Dendritic cell treated with granulocyte-macrophage colony-stimulating factor and Interleukin-4, amounts not matched to agents 40 ng/mL and 50 ng/mL, for 4 days (primary cell): ENCODE results near the gene PPP3R2.

Experiments
- H3K27ac Mint-ChIP-seq: one replicate; pipeline ENCODE4 v1.8.0; 2022; ENCODE audit warnings: mild to moderate bottlenecking, mixed read lengths
- H3K27me3 Mint-ChIP-seq: one replicate; pipeline ENCODE4 v1.8.0; 2022; ENCODE audit warnings: mild to moderate bottlenecking, mixed read lengths
- H3K36me3 Mint-ChIP-seq: one replicate; pipeline ENCODE4 v1.8.0; 2022; ENCODE audit warnings: low read depth, mixed read lengths
- H3K4me1 Mint-ChIP-seq: one replicate; pipeline ENCODE4 v1.8.0; 2022; ENCODE audit warnings: low read depth, mixed read lengths
- H3K4me3 Mint-ChIP-seq: one replicate; pipeline ENCODE4 v1.8.0; 2022; ENCODE audit warnings: mild to moderate bottlenecking, moderate library complexity, mixed read lengths
- H3K9me3 Mint-ChIP-seq: one replicate; pipeline ENCODE4 v1.8.0; 2022; ENCODE audit warnings: mixed read lengths
- intact Hi-C: fragments of 100-400 bp; cut with micrococcal nuclease; formaldehyde crosslinking; loops from one replicate; pipeline ENCODE4 v1.15.0; 2022

Gene PPP3R2, protein sequence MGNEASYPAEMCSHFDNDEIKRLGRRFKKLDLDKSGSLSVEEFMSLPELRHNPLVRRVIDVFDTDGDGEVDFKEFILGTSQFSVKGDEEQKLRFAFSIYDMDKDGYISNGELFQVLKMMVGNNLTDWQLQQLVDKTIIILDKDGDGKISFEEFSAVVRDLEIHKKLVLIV

DNA sequence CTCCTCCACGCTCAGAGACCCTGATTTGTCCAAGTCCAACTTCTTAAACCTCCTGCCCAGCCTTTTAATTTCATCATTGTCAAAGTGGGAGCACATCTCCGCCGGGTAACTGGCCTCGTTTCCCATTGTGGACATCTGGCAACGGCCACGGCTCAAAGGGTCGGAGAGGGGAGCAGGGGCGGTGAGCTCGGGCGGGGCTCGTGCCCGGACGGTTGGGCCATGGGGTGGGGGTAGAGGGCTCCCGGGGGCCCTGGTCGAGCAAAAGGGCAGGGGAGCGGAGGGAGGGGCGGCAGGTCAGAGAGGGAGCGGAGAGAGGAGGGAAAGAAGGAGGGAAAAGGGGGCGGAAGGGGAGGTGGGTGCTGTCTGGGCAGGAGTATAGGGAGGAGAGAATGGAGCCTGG lies at the start of gene PPP3R2:
Gene PPP3R2 (minus strand): TSS at position 174 of the 400 bp plus-strand sequence. CDS start 48 bp downstream, at position 126.
- Mint-ChIP-seq H3K9me3 (no peaks in the 10 kb centered on the region), H3K4me3 (no peak within 1 kb of the TSS), H3K36me3 (no peaks in the 10 kb centered on the region), H3K27me3 (peaks cover 5% of the 10 kb centered on the region), H3K4me1 (no peaks in the 10 kb centered on the region), H3K27ac (no peak within 1 kb of the TSS)
- intact Hi-C loops = no loop called here

DNA sequence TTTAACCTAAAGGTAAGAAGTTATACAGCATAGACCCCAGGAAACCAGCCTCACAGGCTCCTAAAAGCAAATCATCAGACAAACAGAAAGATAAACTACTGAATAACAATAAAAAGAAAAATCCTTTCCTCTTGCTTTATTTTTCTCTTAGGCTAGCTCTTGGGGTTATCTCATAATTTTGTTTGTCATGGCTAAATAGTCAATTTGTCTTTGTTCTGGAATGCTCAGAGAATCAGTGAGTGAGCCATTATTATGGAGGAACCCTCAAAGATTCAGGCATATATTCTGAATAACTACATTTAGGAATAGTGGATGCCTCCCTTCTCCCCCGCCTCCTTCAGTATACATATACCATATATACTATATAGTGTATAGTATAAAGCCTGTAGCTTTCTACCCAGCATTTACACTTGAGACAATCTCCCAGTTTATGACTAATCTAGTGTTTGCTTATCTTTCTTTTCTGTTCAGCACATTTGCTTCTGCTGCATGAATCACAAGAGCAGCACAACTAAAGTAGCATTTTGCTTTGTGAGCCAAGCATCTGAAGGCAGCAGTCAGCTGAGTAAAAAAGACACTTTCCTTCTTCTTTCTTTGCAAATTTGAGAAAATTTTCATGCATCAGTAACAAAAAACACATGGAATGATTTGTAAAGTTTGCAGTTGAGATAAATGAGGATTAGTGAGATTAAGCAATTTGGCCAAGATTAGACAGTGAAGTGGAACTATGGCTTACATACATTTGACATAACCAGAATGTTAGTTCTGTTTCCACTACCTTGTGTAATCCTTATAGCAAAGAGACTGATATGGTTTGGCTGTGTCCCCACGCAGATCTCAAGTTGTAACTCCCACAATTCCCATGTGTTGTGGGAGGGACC lies 45.3 kb upstream of the PPP3R2 start:
- Mint-ChIP-seq H3K4me1 (peaks cover 9% of the 10 kb centered on the region), H3K27ac (no peak overlapping the region)
- intact Hi-C loops = no loop called here

DNA sequence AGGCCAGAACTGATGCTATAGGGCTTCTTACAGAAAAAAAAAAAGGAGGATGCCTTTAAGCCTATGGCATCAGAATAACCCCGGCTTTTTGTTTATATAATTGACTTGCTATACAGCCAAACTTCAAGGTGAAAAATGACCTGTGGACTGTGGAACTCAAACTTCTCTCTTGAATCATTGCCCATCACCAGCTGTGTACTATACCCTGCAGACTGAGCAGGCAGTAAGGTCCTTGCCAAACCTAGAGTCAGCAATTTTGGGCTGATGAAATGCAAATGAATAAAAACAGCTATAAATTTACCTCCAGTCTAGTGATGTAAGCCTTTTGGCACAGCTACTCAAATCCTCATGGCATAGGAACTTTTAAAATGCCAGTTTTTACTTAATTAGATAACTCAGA lies 44.5 kb upstream of the PPP3R2 start:
- Mint-ChIP-seq H3K9me3 (no peaks in the 10 kb centered on the region), H3K27ac (no peak overlapping the region), H3K4me1 (peaks cover 9% of the 10 kb centered on the region), H3K27me3 (no peaks in the 10 kb centered on the region), H3K4me3 (no peak overlapping the region), H3K36me3 (no peaks in the 10 kb centered on the region)
- intact Hi-C loops = no loop called here

More for the DNA sequence above, 45.3 kb upstream of the PPP3R2 start:
- Mint-ChIP-seq H3K4me3 (no peak overlapping the region), H3K9me3 (no peaks in the 10 kb centered on the region), H3K36me3 (no peaks in the 10 kb centered on the region), H3K27me3 (no peaks in the 10 kb centered on the region)

DNA sequence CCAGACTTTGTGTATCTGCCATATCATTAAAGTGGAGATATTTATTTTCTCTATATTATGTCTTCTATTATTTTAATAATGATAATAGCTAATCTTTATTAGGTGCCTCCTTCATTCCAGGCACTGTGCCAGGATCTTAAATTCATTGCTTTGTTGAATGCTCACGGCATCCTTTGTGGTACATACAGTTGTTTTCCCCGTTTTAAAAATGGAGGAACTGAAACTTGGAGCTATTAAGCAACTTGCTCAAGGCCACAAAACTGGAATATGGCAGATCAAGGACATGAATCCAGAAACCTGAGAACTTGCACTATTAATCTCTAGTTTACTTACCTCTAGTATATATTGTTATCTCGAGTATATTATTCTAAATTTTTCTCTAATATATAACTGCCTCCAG lies 41.5 kb upstream of the PPP3R2 start:
- H3K4me1 Mint-ChIP-seq = peaks cover 4% of the 10 kb centered on the region
- H3K4me3 Mint-ChIP-seq = no peak overlapping the region
- intact Hi-C loops = no loop called here
- H3K36me3 Mint-ChIP-seq = no peaks in the 10 kb centered on the region
- H3K9me3 Mint-ChIP-seq = no peaks in the 10 kb centered on the region
- no peak overlapping the region for H3K27ac Mint-ChIP-seq
- H3K27me3 Mint-ChIP-seq = no peaks in the 10 kb centered on the region

DNA sequence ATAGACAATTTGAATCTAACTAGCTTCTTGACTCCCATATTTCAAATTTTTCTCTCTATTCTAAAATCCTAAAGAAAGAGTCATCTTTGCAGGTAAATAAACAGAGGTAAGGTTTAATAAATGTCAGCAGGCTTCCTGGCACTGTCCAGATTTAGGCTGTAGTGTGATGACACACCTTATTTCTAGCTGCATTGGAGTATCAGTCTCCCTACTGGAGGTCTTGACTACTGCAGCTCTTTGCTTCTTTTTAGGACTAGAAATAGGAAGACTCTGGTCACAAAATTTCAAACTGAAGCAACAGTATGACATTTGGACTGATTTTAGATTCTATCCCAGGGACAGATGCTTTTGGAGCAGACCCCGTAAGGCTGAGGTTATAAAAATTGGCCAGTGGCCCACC lies 40.7 kb upstream of the PPP3R2 start:
- no peaks in the 10 kb centered on the region for H3K9me3 Mint-ChIP-seq
- H3K27me3 Mint-ChIP-seq = no peaks in the 10 kb centered on the region
- peaks cover 4% of the 10 kb centered on the region for H3K4me1 Mint-ChIP-seq
- no peaks in the 10 kb centered on the region for H3K36me3 Mint-ChIP-seq
- H3K27ac Mint-ChIP-seq = no peak overlapping the region
- no peak overlapping the region for H3K4me3 Mint-ChIP-seq
- intact Hi-C loops = no loop called here

DNA sequence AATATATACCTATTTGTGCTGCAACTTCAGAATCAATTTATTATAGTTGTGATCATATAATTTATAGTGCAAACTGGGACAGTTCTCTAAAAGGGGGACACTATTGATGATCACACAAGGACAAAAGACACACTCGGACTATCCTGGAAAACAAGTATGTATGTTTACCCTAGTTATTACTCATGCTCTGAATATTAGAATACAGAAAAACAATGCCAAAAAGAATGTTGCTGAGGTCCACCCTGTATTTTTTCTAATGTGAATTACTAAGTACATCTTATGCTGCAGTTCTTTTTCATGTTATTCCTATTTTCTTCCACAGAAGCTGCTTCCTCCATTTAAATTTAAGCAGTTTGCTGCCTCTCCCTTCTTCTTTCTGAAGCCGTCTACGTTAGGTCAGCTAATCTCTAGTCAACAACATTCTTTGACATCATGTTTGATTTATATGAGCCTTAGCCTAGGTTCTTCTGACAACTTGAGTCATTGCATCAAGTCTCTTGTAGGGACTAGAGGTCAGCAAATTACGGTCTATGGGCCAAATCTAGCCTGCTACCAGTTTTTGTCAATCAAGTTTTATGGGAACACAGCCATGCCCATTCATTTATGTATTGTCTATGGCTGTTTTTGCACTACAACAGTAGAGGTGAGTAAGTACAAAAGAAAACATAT lies 40.1 kb upstream of the PPP3R2 start:
- Mint-ChIP-seq H3K27ac (no peak overlapping the region), H3K27me3 (no peaks in the 10 kb centered on the region), H3K4me1 (peaks cover 4% of the 10 kb centered on the region), H3K4me3 (no peak overlapping the region), H3K36me3 (no peaks in the 10 kb centered on the region), H3K9me3 (no peaks in the 10 kb centered on the region)
- intact Hi-C loops = no loop called here

DNA sequence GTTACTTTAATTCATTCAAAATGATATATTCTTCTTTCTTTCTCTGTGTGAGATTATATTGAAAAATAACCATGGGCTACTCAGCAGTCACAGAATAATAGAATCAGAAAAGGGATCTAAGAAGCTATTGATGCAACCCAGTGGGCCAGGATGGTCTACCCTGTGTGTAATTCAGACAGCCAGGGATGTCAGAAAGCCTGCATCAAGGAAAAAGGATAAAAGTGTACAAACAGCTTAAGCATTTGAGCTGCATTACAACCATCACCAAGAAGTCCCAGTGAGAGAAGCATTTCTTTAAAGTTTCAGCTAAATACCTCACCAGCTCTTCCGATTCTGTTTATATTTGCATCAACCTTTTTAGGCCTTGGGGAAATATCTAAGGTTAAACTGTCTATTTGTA lies 37.8 kb upstream of the PPP3R2 start:
- Mint-ChIP-seq H3K27ac (no peak overlapping the region), H3K9me3 (no peaks in the 10 kb centered on the region), H3K36me3 (no peaks in the 10 kb centered on the region), H3K4me1 (peaks cover 9% of the 10 kb centered on the region), H3K27me3 (no peaks in the 10 kb centered on the region), H3K4me3 (no peak overlapping the region)
- intact Hi-C loops = no loop called here

DNA sequence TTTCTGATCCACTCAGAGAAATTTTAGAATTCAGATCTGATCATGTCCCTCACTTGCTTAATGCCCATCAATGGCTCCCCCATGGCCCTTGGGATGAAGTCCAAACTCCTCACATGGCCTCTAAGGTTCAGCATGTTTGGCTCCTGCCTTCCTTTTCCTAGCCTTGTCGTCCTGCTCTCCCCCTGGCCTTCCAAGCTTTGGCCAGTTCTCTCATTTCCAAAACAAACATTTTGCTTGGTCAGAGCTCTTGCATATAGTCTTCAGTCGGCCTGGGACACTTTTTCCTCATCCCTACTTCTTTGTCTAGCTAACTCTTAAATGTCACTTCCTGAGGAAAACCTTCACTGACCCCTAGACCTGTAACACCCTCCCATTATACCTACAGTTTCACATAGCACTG lies 37.1 kb upstream of the PPP3R2 start:
- intact Hi-C loops = no loop called here
- Mint-ChIP-seq H3K4me1 (peaks cover 10% of the 10 kb centered on the region), H3K27me3 (no peaks in the 10 kb centered on the region), H3K4me3 (no peak overlapping the region), H3K36me3 (no peaks in the 10 kb centered on the region), H3K27ac (no peak overlapping the region), H3K9me3 (no peaks in the 10 kb centered on the region)

DNA sequence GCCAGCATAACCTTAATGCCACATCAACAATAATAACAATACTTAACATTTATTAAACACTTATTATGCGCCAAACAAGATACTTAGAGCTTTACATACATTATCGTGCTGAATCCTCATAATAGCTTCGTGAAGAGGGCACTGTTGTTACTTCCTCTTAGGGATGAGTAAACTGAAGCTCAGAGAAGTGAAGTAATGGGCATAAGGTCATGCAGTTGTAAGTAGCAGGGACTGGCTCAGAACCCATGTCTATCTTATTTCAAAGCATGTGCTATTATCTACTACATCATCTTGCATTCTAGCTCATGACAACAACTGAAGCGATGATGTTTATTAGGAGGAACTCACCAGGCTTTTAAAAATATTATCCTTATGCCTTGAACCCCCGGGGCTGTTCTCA lies 34.9 kb upstream of the PPP3R2 start:
- intact Hi-C loops = no loop called here
- Mint-ChIP-seq H3K9me3 (no peaks in the 10 kb centered on the region), H3K27ac (no peak overlapping the region)

DNA sequence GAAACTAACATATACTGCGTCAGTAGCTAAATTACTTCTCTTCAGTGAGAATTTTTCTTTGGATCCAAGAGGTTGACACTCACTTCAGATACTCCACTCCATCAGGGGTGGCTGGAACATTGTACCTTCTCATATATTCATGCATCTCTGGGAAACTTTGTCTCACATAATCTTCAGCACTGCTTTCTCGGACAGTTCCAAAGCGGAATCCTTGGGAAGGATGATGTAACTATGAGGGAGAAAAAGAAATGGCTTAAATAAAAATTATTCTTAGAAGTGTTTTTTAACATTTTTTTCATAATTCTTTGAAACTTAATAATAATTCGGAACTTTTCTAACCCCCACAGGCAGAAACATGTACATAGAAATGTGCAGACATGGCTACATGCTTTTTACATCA lies 33.4 kb upstream of the PPP3R2 start:
- Mint-ChIP-seq H3K9me3 (no peaks in the 10 kb centered on the region), H3K27ac (no peak overlapping the region), H3K36me3 (no peaks in the 10 kb centered on the region), H3K27me3 (no peaks in the 10 kb centered on the region), H3K4me3 (no peak overlapping the region), H3K4me1 (peaks cover 25% of the 10 kb centered on the region)
- intact Hi-C loops = no loop called here

More for the DNA sequence above, 34.9 kb upstream of the PPP3R2 start:
- H3K4me1 Mint-ChIP-seq = peaks cover 25% of the 10 kb centered on the region
- no peak overlapping the region for H3K4me3 Mint-ChIP-seq
- H3K36me3 Mint-ChIP-seq = no peaks in the 10 kb centered on the region
- no peaks in the 10 kb centered on the region for H3K27me3 Mint-ChIP-seq

DNA sequence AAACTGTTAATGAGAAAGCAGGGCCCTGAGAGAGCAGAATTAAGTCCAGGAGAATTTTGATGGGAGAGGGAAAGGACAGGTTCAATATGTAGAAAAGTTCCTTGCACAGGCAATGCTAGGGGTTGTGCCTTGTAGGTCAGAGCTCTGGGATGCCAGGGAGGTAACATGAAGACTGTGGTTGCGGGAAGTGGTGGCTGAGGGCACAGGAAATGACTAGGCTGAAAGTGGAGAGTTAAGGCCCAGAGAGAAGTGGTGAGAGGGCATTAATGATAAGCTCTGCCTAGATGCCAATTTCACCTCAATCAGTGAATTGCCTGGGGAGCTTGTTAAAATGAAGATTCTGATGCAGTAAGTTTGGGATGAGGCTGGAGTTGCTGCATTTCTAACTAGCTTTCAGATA lies 31.5 kb upstream of the PPP3R2 start:
- H3K27me3 Mint-ChIP-seq = no peaks in the 10 kb centered on the region
- H3K4me1 Mint-ChIP-seq = peaks cover 31% of the 10 kb centered on the region
- no peaks in the 10 kb centered on the region for H3K36me3 Mint-ChIP-seq
- intact Hi-C loops = no loop called here
- H3K9me3 Mint-ChIP-seq = no peaks in the 10 kb centered on the region
- H3K27ac Mint-ChIP-seq = no peak overlapping the region
- no peak overlapping the region for H3K4me3 Mint-ChIP-seq

DNA sequence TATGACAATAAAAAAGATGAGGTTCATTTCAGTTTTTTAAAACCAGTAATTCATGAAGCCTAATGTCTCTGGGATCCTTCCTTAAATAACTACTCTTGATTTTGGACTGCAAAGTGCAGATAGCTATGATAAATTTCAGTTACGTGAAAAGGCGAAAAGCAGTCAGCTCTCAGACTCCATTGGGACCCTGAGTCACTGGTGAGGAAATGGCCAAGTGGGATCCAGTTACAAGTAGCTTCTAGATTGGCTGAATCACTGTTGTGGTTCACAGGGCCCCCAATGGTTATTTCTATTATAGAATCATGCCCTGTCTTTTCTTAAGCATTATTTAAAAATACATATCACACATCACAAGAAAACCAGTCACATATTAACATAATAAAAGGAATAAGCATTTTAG lies 31.1 kb upstream of the PPP3R2 start:
- H3K9me3 Mint-ChIP-seq = no peaks in the 10 kb centered on the region
- intact Hi-C loops = no loop called here
- peaks cover 31% of the 10 kb centered on the region for H3K4me1 Mint-ChIP-seq
- H3K36me3 Mint-ChIP-seq = no peaks in the 10 kb centered on the region
- H3K4me3 Mint-ChIP-seq = no peak overlapping the region
- no peak overlapping the region for H3K27ac Mint-ChIP-seq
- no peaks in the 10 kb centered on the region for H3K27me3 Mint-ChIP-seq

DNA sequence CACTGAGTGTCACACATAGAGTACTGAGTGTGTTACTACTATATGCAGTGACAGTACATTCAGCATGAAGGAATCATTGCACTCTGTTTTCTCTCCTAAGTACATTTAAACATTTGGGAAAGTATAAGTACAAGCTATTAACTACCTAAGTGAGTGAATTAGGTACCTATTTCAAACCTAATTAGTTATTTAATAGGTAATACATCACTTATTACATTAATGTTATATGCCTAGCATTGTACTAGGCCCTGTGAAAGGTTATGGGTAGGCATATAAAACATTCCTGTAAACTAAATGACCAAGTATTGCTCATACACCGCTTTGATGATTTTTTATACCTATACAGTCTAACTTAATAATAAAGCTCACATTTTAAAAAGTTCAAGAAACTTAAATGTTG lies 25.7 kb upstream of the PPP3R2 start:
- Mint-ChIP-seq H3K27me3 (no peaks in the 10 kb centered on the region), H3K27ac (no peak overlapping the region), H3K4me3 (no peak overlapping the region), H3K4me1 (peaks cover 10% of the 10 kb centered on the region), H3K36me3 (no peaks in the 10 kb centered on the region), H3K9me3 (no peaks in the 10 kb centered on the region)
- intact Hi-C loops = no loop called here

DNA sequence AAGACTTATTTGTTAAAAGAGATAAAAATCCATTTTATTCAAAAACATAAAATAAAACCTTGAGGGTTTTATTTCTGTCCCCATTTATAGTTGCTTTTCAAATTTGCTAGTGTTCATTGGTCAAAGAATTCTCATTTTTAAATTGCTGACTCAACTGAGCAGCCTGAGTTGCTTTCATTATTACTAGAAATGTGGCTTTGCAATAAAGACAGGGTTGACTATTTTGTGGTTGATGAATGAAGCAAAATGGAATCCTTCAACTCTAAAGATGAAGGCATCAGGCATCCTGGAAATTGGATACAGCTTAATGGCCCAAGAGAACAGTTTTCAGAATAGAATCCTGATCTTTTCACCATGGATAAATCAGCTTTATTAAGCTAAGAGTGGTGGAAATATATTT lies 23.9 kb upstream of the PPP3R2 start:
- Mint-ChIP-seq H3K4me1 (peaks cover 6% of the 10 kb centered on the region), H3K9me3 (no peaks in the 10 kb centered on the region), H3K36me3 (no peaks in the 10 kb centered on the region), H3K27ac (no peak overlapping the region), H3K27me3 (no peaks in the 10 kb centered on the region), H3K4me3 (no peak overlapping the region)
- intact Hi-C loops = no loop called here
